Measurements from ENCODE around the gene KNCN. TPM values are rescaled to one million over a fixed set of nuclear protein-coding genes. Genes with fewer than 3 reads are reported as not detected.

KNCN gene
- total and polyA plus RNA-seq, 8 donors: not detected

- DNase-seq: peak in 2 of 6 donors; percentile 29 to 39
- TF ChIP-seq CTCF (IDR thresholded peaks at IDR 0.05): no peak
- intact Hi-C loops (cut with DNase I): no loop called here
Observed at GRCh38 chr1:46552357-46553237, 1.1 kb upstream of the KNCN start.

GRCh38 chr1:46550751-46551231 lies 656 bp downstream of the KNCN start:
- no peaks in the 10 kb centered on the region for H3K4me1 ChIP-seq
- H3K9me3 ChIP-seq: no peaks in the 10 kb centered on the region
- H3K27me3 ChIP-seq: no peaks in the 10 kb centered on the region
- no peak overlapping the region for H3K27ac ChIP-seq
- no peak for TF ChIP-seq CTCF (IDR thresholded peaks at IDR 0.05)
- FAIRE-seq (no peak), ATAC-seq (no peak), DNase-seq (peak in 2 of 6 donors; percentile 30 to 38)
- WGBS, 2 donors: 68 to 76% methylated on average over 16 to 17 of the region's 17 CpGs
- no peak overlapping the region for H3K4me3 ChIP-seq
- intact Hi-C loops (cut with DNase I): no loop called here
- H3K36me3 ChIP-seq: no peaks in the 10 kb centered on the region

More at GRCh38 chr1:46552357-46553237, 1.1 kb upstream of the KNCN start:
- 82 to 88% methylated on average over 10 of the region's 10 CpGs for WGBS, 2 donors
- Histone ChIP-seq H3K27me3 (no peaks in the 10 kb centered on the region), H3K9me3 (no peaks in the 10 kb centered on the region), H3K4me3 (no peak overlapping the region), H3K27ac (no peak overlapping the region), H3K36me3 (no peaks in the 10 kb centered on the region), H3K4me1 (no peaks in the 10 kb centered on the region)
- no peak for ATAC-seq
- no peak for FAIRE-seq

GRCh38 chr1:46549697-46550681 lies 1.5 kb downstream of the KNCN start:
- DNase-seq (peak in 2 of 6 donors; percentile 46 to 53), FAIRE-seq (no peak), ATAC-seq (peak in 3 of 4 donors; percentile 24 to 42 (median 29))
- WGBS, 2 donors: 53 to 58% methylated on average over 19 to 20 of the region's 20 CpGs
- Histone ChIP-seq H3K4me3 (no peak overlapping the region), H3K27me3 (no peaks in the 10 kb centered on the region), H3K27ac (no peak overlapping the region), H3K9me3 (no peaks in the 10 kb centered on the region), H3K36me3 (no peaks in the 10 kb centered on the region), H3K4me1 (no peaks in the 10 kb centered on the region)
- intact Hi-C loops (cut with DNase I): loop anchor here in 1 of 3 donors (10.0 kb wide), 1 partner anchor 175 kb away; no protein-coding TSS in a partner anchor
- TF ChIP-seq CTCF (IDR thresholded peaks at IDR 0.05): no peak

- Histone ChIP-seq H3K9me3 (no peaks in the 10 kb centered on the region), H3K4me3 (no peak overlapping the region), H3K27me3 (no peaks in the 10 kb centered on the region), H3K4me1 (no peaks in the 10 kb centered on the region), H3K36me3 (no peaks in the 10 kb centered on the region), H3K27ac (no peak overlapping the region)
- peak; percentile 43 to 80 (median 70) for ATAC-seq
- DNase-seq: peak in 1 of 6 donors; percentile 61
- peak in 1 of 4 donors; percentile 10 for TF ChIP-seq CTCF (IDR thresholded peaks at IDR 0.05)
- FAIRE-seq: no peak
- intact Hi-C loops (cut with DNase I): loop anchor here in 1 of 3 donors (10.0 kb wide), 1 partner anchor 177 kb away; no protein-coding TSS in a partner anchor
- WGBS, 2 donors: 61 to 69% methylated on average over 22 of the region's 22 CpGs
Observed at GRCh38 chr1:46547481-46548383, 3.7 kb downstream of the KNCN start.

Measured in pancreas (tissue), 10 donors.